Tibial nerve (tissue), 4 donors: ENCODE data around the gene TNK2.

Source experiments
- EP300 ChIP-seq, 2 donors: sonication (generic); formaldehyde crosslinking; IDR thresholded peaks; one replicate each; pipeline ENCODE4 v1.6.1; 2017; ENCODE audit warnings: antibody characterized with exemption in 2 of 2, mild to moderate bottlenecking in 1 of 2
- POLR2A ChIP-seq, 2 donors: fragments of 450-650 bp; IDR thresholded peaks; one replicate each; pipeline ENCODE4 v1.6.1; 2017; ENCODE audit warnings: antibody characterized with exemption in 2 of 2, mild to moderate bottlenecking in 2 of 2, moderate library complexity in 2 of 2
- TF ChIP-seq, protein P1 (sequence below), 5 experiments: fragments of 200-600 bp in 3 of 5; fragments of 450-650 bp in 2 of 5; sonication (generic) in 3 of 5; IDR thresholded peaks; one replicate each; pipeline ENCODE4 v1.5.1; 2016 to 2019; ENCODE audit warnings: antibody characterized with exemption in 5 of 5, mild to moderate bottlenecking in 3 of 5, moderate library complexity in 2 of 5

DNA sequence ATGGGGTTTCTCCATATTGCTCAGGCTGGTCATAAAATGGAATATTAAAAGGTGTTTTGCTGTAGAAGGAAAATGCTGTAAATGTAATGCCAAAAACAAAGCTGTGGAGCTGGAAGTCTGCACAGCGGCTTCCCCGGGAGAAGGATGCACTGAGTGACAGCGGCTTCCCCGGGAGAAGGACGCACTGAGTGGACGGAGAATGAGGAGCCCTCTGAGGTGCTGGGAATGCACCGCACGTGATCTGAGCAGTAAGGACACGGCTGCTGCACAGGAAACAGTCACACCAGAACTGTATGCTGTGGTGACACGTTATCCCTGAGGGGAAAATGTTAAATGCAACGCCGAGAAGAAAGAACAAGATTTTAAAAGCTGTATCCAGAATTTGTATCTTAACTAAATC lies 24.6 kb downstream of the TNK2 start:
- TF ChIP-seq, protein P1, sequence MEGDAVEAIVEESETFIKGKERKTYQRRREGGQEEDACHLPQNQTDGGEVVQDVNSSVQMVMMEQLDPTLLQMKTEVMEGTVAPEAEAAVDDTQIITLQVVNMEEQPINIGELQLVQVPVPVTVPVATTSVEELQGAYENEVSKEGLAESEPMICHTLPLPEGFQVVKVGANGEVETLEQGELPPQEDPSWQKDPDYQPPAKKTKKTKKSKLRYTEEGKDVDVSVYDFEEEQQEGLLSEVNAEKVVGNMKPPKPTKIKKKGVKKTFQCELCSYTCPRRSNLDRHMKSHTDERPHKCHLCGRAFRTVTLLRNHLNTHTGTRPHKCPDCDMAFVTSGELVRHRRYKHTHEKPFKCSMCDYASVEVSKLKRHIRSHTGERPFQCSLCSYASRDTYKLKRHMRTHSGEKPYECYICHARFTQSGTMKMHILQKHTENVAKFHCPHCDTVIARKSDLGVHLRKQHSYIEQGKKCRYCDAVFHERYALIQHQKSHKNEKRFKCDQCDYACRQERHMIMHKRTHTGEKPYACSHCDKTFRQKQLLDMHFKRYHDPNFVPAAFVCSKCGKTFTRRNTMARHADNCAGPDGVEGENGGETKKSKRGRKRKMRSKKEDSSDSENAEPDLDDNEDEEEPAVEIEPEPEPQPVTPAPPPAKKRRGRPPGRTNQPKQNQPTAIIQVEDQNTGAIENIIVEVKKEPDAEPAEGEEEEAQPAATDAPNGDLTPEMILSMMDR (IDR thresholded peaks at IDR 0.05) = no peak
- TF ChIP-seq POLR2A (IDR thresholded peaks at IDR 0.05) (no peak), EP300 (IDR thresholded peaks at IDR 0.05) (no peak)
